ENCODE data around the gene MRRF.
"Not testable (repeated sequence)": the region's sequence is repeated elsewhere in the genome, so short reads cannot be mapped to it uniquely, and the experiment has no call there.

The MRRF gene

DNA sequence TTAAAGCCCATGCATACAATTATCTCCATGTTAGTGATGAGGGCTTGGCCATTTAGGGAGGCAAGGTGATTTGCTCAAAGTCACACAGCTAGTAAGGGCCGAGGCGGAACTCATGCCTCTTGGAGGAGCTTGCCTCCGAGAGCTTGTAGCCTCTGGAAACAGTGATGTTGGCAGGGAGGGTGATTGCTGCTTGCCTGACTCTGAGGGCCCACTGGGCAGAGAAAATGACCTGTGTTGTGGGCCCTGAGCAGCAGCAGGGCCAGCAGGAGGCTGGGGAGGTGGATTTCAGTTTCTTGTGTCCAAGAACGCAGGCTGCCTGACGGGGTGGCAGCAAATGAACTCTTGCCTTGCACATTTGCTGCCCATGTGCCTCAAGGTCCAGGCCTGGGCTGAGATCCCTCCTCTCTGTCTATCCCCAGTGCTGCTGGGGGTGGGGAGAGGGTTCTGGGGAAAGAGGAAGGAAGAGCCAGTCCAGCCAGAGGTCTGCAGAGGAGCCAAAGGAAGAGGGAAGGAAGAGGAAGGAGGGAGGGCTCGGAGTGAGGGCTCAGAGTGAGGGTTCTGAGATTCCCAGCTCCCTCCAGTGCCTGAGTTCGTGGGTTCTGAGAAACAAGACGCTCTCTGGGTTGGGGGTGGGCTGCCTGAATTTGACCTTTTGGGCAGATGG lies 90.0 kb downstream of the MRRF start:
- TF ChIP-seq, protein P1, sequence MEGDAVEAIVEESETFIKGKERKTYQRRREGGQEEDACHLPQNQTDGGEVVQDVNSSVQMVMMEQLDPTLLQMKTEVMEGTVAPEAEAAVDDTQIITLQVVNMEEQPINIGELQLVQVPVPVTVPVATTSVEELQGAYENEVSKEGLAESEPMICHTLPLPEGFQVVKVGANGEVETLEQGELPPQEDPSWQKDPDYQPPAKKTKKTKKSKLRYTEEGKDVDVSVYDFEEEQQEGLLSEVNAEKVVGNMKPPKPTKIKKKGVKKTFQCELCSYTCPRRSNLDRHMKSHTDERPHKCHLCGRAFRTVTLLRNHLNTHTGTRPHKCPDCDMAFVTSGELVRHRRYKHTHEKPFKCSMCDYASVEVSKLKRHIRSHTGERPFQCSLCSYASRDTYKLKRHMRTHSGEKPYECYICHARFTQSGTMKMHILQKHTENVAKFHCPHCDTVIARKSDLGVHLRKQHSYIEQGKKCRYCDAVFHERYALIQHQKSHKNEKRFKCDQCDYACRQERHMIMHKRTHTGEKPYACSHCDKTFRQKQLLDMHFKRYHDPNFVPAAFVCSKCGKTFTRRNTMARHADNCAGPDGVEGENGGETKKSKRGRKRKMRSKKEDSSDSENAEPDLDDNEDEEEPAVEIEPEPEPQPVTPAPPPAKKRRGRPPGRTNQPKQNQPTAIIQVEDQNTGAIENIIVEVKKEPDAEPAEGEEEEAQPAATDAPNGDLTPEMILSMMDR (IDR thresholded peaks at IDR 0.05; ENCODE audit: low read depth, low read length, missing control alignments) = no peak
- in situ Hi-C loops (cut with HindIII; ENCODE audit: low sequenced_read_pairs) = loop anchor here (5.0 kb wide), 1 partner anchor 227 kb away; no protein-coding TSS in a partner anchor
- no peak for DNase-seq (ENCODE audit: low read depth)
- no peak overlapping the region for H3K4me3 ChIP-seq (ENCODE audit: low read depth, low read length)

DNA sequence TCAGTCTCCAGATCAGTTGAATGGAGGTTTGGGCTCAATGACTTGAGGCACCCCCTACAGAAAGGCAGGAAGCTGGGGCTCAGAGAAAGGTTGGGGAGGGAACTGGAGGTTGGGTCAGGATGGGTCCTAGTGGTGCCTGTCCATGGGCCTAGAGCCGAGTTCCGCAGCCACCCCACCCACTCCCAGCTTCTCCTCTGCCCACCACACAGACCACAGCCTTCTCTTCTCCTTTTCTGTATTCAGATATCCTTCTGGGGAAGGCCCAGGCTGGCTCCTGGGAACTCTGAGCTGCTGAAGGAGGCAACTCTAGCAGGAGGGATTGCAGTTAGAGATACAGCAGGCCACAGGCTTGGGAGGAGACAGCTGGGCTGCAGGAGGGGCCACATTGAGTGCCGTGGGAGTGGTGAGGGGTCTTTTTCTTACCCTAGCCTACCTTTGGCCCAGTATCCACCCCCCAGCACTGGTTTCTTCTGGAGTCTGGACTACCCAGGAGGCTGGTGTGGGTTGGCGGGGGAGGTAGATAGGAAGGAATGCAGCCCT lies 90.7 kb downstream of the MRRF start:
- TF ChIP-seq, protein P1 (IDR thresholded peaks at IDR 0.05; ENCODE audit: low read depth, low read length, missing control alignments) = no peak
- in situ Hi-C loops (cut with HindIII; ENCODE audit: low sequenced_read_pairs) = no loop called here
- no peak for DNase-seq (ENCODE audit: low read depth)
- H3K4me3 ChIP-seq (ENCODE audit: low read depth, low read length) = no peak overlapping the region

DNA sequence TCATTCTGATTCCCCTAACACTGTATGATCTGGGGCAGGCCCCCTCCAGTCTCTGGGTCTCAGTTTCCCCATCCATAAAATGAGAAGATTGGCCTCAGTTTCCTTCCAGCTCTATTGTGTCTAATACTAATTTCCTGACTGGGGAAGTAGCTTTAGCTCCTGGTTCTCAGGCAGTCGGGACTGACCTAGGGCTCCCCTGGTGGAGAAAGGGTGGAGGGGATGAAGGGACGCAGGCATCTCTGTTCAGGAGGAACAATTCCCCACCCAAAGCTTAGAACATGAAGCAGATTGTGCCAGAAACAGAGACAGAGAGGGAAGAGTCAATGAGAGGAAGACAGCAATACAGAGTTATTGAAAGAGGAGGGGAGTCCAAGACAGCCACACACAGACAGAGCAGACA lies 91.9 kb downstream of the MRRF start:
- in situ Hi-C loops (cut with HindIII; ENCODE audit: low sequenced_read_pairs) = no loop called here
- H3K4me3 ChIP-seq (ENCODE audit: low read depth, low read length) = no peak overlapping the region
- DNase-seq (ENCODE audit: low read depth) = no peak
- TF ChIP-seq, protein P1 (IDR thresholded peaks at IDR 0.05; ENCODE audit: low read depth, low read length, missing control alignments) = peak; percentile 48

DNA sequence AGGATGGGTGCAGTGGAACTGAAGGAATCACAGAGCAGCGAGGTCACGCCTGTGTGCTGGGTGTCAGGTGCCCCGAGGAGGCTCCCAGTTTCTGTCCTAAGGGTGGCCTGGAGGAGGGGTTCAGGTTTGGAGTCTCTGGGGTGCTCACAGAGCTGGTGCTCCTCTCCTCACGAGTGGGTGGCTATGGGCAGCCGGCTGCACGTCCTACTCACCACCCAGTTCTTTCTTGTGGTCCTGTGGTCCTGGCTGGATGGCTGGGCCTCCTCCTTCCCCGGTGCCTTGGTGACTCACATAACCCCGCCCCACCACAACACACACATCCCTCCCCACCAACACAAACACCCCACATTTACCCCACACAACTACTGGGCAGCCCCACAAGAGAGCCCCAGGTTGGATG lies 96.2 kb downstream of the MRRF start:
- DNase-seq (ENCODE audit: low read depth) = no peak
- in situ Hi-C loops (cut with HindIII; ENCODE audit: low sequenced_read_pairs) = no loop called here
- TF ChIP-seq, protein P1 (IDR thresholded peaks at IDR 0.05; ENCODE audit: low read depth, low read length, missing control alignments) = no peak
- no peak overlapping the region for H3K4me3 ChIP-seq (ENCODE audit: low read depth, low read length)

DNA sequence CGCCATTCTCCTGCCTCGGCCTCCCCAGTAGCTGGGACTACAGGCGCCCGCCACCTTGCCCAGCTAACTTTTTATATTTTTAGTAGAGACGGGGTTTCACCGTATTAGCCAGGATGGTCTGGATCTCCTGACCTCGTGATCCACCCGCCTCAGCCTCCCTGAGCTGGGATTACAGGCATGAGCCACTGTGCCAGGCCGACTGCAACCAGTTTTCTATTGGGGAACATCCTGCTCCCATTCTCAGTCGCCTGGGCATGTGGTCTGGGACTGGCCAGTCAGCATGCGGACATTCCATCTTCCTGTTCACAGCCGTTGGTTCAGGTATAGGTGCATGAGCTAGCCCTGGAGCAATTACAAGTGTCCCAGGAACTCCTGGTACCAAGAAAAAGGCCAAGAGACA lies 98.4 kb downstream of the MRRF start:
- H3K4me3 ChIP-seq (ENCODE audit: low read depth, low read length); in situ Hi-C loops (cut with HindIII; ENCODE audit: low sequenced_read_pairs); DNase-seq (ENCODE audit: low read depth): not testable (repeated sequence)

DNA sequence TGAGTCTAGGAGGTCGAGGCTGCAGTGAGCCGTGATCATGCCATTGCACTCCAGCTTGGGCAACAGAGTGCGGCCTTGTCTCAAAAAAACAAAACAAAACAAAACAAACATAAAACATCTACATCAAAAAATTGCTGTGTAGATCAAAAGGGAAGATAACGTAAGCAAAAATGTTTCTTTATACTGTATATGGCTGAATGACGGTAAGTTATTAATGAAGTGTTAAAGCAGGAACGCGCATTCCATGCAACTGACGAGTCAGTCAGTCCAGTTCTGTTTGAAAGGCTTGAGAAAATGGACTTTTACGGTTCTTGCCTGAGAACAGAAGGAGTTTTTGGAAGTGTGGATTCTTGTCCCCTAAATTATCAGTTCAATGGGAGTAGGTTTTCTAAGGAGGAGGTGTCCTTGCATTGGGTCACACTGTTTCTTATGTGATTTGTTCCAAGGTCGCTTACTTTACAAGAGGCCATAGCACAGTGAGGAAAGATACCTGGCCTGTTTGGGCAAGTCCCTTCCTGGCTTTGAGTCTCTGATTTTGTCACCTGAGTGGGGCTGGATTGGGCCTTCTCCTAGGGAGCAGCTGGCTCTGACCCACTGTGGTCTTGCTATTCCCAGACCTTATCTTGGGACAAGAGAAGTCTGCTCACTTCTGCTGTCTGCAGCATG lies 99.6 kb downstream of the MRRF start:
- TF ChIP-seq, protein P1 (IDR thresholded peaks at IDR 0.05; ENCODE audit: low read depth, low read length, missing control alignments) = no peak
- no peak overlapping the region for H3K4me3 ChIP-seq (ENCODE audit: low read depth, low read length)
- no peak for DNase-seq (ENCODE audit: low read depth)
- in situ Hi-C loops (cut with HindIII; ENCODE audit: low sequenced_read_pairs) = no loop called here

DNA sequence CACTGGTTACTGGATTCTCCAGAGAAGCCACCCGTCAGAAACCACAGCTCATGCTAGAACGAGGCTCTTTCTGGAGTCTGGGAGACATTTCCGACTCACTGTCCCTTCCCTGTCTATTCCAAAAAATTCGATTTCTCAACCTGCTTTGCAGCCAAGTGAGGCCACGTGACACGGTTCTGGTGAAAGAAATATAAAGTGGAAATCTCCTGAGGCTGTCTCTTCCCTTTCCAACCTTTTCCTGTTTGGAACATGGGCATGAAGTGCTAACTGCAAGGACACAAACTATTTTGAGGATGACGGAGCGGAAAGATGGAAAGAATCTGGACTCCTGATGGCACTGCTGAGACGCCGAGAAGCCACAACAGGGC lies 100.1 kb downstream of the MRRF start:
- TF ChIP-seq, protein P1 (IDR thresholded peaks at IDR 0.05; ENCODE audit: low read depth, low read length, missing control alignments) = no peak
- DNase-seq (ENCODE audit: low read depth) = no peak
- no peak overlapping the region for H3K4me3 ChIP-seq (ENCODE audit: low read depth, low read length)
- in situ Hi-C loops (cut with HindIII; ENCODE audit: low sequenced_read_pairs) = no loop called here
